ENCODE results near the gene CEP43. TPM values are rescaled to one million over a fixed set of nuclear protein-coding genes. Genes with fewer than 3 reads are reported as not detected.
A peak's percentile ranks its signal among the peaks of the same experiment; 100 is the strongest.

CEP43 gene
- polyA plus RNA-seq, 3 donors: 3.8 to 7.1 (median 6.4) TPM

GRCh38 chr6:166989427-166990032 lies 9.7 kb upstream of the CEP43 start:
- no peak overlapping the region for H3K4me2 ChIP-seq (replicated peaks; ENCODE audit: extremely low read depth, low read length, poor library complexity, severe bottlenecking)
- peak; percentile 44 to 51 (median 47) for DNase-seq
- H2AFZ ChIP-seq (ENCODE audit: insufficient read depth, low read depth, low read length, poor library complexity, severe bottlenecking): no peak overlapping the region
- H3K4me1 ChIP-seq (ENCODE audit: control insufficient read depth in 1 of 2, insufficient read depth in 2 of 2, low read length in 2 of 2): no peaks in the 10 kb centered on the region
- H3K27ac ChIP-seq (ENCODE audit: low read depth in 1 of 2, low read length in 2 of 2): no peak overlapping the region
- peak; percentile 48 for TF ChIP-seq CTCF (IDR thresholded peaks at IDR 0.05)
- H3K9ac ChIP-seq (ENCODE audit: insufficient read depth, low read length, poor library complexity, severe bottlenecking): no peak overlapping the region
- peaks cover 0 to 1% (median 0%) of the 10 kb centered on the region in 3 donors for H3K27me3 Mint-ChIP-seq (ENCODE audit: low read depth in 3 of 3)
- no peaks in the 10 kb centered on the region for H3K9me3 ChIP-seq (replicated peaks in 1 of 2; ENCODE audit: control insufficient read depth in 1 of 2, insufficient read depth in 1 of 2, low read length in 2 of 2)
- no CpG with 5 or more reads among the region's 10 CpGs for WGBS (ENCODE audit: insufficient coverage)
- H3K4me3 ChIP-seq (replicated peaks in 1 of 3; ENCODE audit: low read depth in 2 of 3, low read length in 3 of 3): no peak overlapping the region
- H3K36me3 ChIP-seq (replicated peaks in 1 of 2; ENCODE audit: control insufficient read depth in 1 of 2, insufficient read depth in 2 of 2, low read length in 2 of 2): peaks cover 3 to 30% of the 10 kb centered on the region in 2 donors
- H3K27me3 ChIP-seq (ENCODE audit: control insufficient read depth in 2 of 2, insufficient read depth in 2 of 2, low read length in 2 of 2): no peaks in the 10 kb centered on the region
- H3K27ac Mint-ChIP-seq: peak overlapping the region in 3 of 7 donors; percentile 18 to 44 (median 25)
- peak overlapping the region in 1 of 2 donors; percentile 11 for H3K4me3 Mint-ChIP-seq
- H3K36me3 Mint-ChIP-seq: peaks cover 15 to 38% of the 10 kb centered on the region in 2 donors
- no peaks in the 10 kb centered on the region for H4K20me1 ChIP-seq (ENCODE audit: insufficient read depth, low read length)
- intact Hi-C loops (cut with micrococcal nuclease): loop anchor here (5.0 to 10.0 kb wide), 2 partner anchors 155 to 202 kb away; no protein-coding TSS in a partner anchor
- H3K4me1 Mint-ChIP-seq: peaks cover 8% of the 10 kb centered on the region
- H3K79me2 ChIP-seq (ENCODE audit: insufficient read depth, low read length): peaks cover 82% of the 10 kb centered on the region
- H3K9me3 Mint-ChIP-seq: no peaks in the 10 kb centered on the region

- intact Hi-C loops (cut with micrococcal nuclease): loop anchor here (5.0 to 10.0 kb wide), 2 partner anchors 146 to 148 kb away; no protein-coding TSS in a partner anchor
These were observed 2.8 kb upstream of the CEP43 start for GRCh38 chr6:166996406-166996805.

More at GRCh38 chr6:166996406-166996805, 2.8 kb upstream of the CEP43 start:
- DNase-seq: peak in 2 of 3 donors; percentile 31 to 44
- Histone ChIP-seq H3K4me3 (replicated peaks in 1 of 3; ENCODE audit: low read depth in 2 of 3, low read length in 3 of 3) (no peak overlapping the region), H3K36me3 (replicated peaks in 1 of 2; ENCODE audit: control insufficient read depth in 1 of 2, insufficient read depth in 2 of 2, low read length in 2 of 2) (peaks cover 0 to 17% of the 10 kb centered on the region in 2 donors), H3K9ac (ENCODE audit: insufficient read depth, low read length, poor library complexity, severe bottlenecking) (no peak overlapping the region), H2AFZ (ENCODE audit: insufficient read depth, low read depth, low read length, poor library complexity, severe bottlenecking) (no peak overlapping the region), H3K4me2 (replicated peaks; ENCODE audit: extremely low read depth, low read length, poor library complexity, severe bottlenecking) (no peak overlapping the region), H3K79me2 (ENCODE audit: insufficient read depth, low read length) (peaks cover 91% of the 10 kb centered on the region), H3K27me3 (ENCODE audit: control insufficient read depth in 2 of 2, insufficient read depth in 2 of 2, low read length in 2 of 2) (no peaks in the 10 kb centered on the region), H3K9me3 (replicated peaks in 1 of 2; ENCODE audit: control insufficient read depth in 1 of 2, insufficient read depth in 1 of 2, low read length in 2 of 2) (no peaks in the 10 kb centered on the region), H3K27ac (ENCODE audit: low read depth in 1 of 2, low read length in 2 of 2) (no peak overlapping the region), H4K20me1 (ENCODE audit: insufficient read depth, low read length) (peaks cover 6% of the 10 kb centered on the region), H3K4me1 (ENCODE audit: control insufficient read depth in 1 of 2, insufficient read depth in 2 of 2, low read length in 2 of 2) (peaks cover 20 to 21% of the 10 kb centered on the region in 2 donors)
- peaks cover 8 to 24% of the 10 kb centered on the region in 2 donors for H3K36me3 Mint-ChIP-seq
- H3K27me3 Mint-ChIP-seq (ENCODE audit: low read depth in 3 of 3): no peaks in the 10 kb centered on the region
- no peak overlapping the region for H3K4me3 Mint-ChIP-seq
- TF ChIP-seq CTCF (IDR thresholded peaks at IDR 0.05): no peak
- H3K9me3 Mint-ChIP-seq: no peaks in the 10 kb centered on the region
- H3K27ac Mint-ChIP-seq: no peak overlapping the region
- H3K4me1 Mint-ChIP-seq: peaks cover 24% of the 10 kb centered on the region
- 81% methylated on average over 3 of the region's 7 CpGs for WGBS (ENCODE audit: insufficient coverage)
